Smooth muscle cell (in vitro differentiated cells): Measurements from ENCODE around the gene GFOD1. TPM values are rescaled to one million over a fixed set of nuclear protein-coding genes. Genes with fewer than 3 reads are reported as not detected.

Source experiments
- DNase-seq: peaks from one replicate; lab custom pipeline; 2025; ENCODE audit not compliant: unreplicated experiment; lab: John Stamatoyannopoulos, UW
- H2AFZ ChIP-seq: fragments of 200-600 bp; sonication (generic); 2 replicates; pipeline ENCODE4 v1.6.0; 2016; ENCODE audit warnings: antibody characterized with exemption, low read depth, mild to moderate bottlenecking
- H3F3A ChIP-seq: fragments of 200-600 bp; sonication (generic); 2 replicates; pipeline ENCODE4 v1.6.0; 2017; ENCODE audit warnings: antibody characterized with exemption, low read depth
- H3K27ac ChIP-seq: fragments of 200-600 bp; sonication (generic); 2 replicates; pipeline ENCODE4 v1.5.1; 2016; ENCODE audit warnings: low read depth, mild to moderate bottlenecking
- H3K27me3 ChIP-seq: fragments of 200-600 bp; sonication (generic); 2 replicates; pipeline ENCODE4 v1.6.1; 2016; ENCODE audit warnings: low read depth, mild to moderate bottlenecking
- H3K36me3 ChIP-seq: fragments of 200-600 bp; sonication (generic); 2 replicates; pipeline ENCODE4 v1.5.1; 2016; ENCODE audit warnings: low read depth
- H3K4me1 ChIP-seq: fragments of 200-600 bp; sonication (generic); 2 replicates; pipeline ENCODE4 v1.5.1; 2016; ENCODE audit warnings: low read depth
- H3K4me2 ChIP-seq: fragments of 200-600 bp; sonication (generic); 2 replicates; pipeline ENCODE4 v1.6.0; 2016; ENCODE audit warnings: mild to moderate bottlenecking
- H3K4me3 ChIP-seq: fragments of 200-600 bp; sonication (generic); 2 replicates; pipeline ENCODE4 v1.5.1; 2016; ENCODE audit warnings: mild to moderate bottlenecking
- H3K79me2 ChIP-seq: fragments of 200-600 bp; sonication (generic); 2 replicates; pipeline ENCODE4 v1.6.0; 2016; ENCODE audit warnings: low read depth, mild to moderate bottlenecking
- H3K9ac ChIP-seq: fragments of 200-600 bp; sonication (generic); 2 replicates; pipeline ENCODE4 v1.6.0; 2016; ENCODE audit warnings: low read depth
- H3K9me3 ChIP-seq: fragments of 200-600 bp; sonication (generic); replicated peaks from 2 replicates; pipeline ENCODE4 v1.5.1; 2016; ENCODE audit warnings: low read depth
- H4K20me1 ChIP-seq: fragments of 200-600 bp; sonication (generic); 2 replicates; pipeline ENCODE4 v1.6.0; 2016; ENCODE audit warnings: low read depth
- WGBS: methylation state at CpG from one replicate; pipeline ENCODE4 v1.1.7; 2016; ENCODE audit warnings: low lambda C conversion rate; 5-methylcytosine and 5-hydroxymethylcytosine counted together
- polyA plus RNA-seq: library from polyadenylated mRNA; unstranded; fragments of >200 nt; fragmentation: Nextera tagmentation; extraction: Ambion mirVana; gene quantifications from 2 replicates; pipeline ENCODE4 v1.2.1, GENCODE V29; 2016
- total RNA-seq: library from RNA; depleted of rRNA; stranded (reverse); fragments of >200 nt; gene quantifications from 2 replicates; pipeline ENCODE4 v1.2.3, GENCODE V29; 2014
- TF ChIP-seq, protein P1 (sequence below): fragments of 200-600 bp; sonication (generic); IDR thresholded peaks from 2 replicates; pipeline ENCODE4 v1.5.1; 2017; ENCODE audit warnings: borderline replicate concordance, mild to moderate bottlenecking, antibody characterized with exemption; ENCODE audit not compliant: insufficient read depth, poor library complexity, severe bottlenecking

GFOD1 gene
- total and polyA plus RNA-seq, 2 experiments from 2014 or later, result 9.6 to 14.0 TPM

GRCh38 chr6:13496513-13497190 lies 9.3 kb upstream of the GFOD1 start:
- H3K4me2 ChIP-seq, result peak overlapping the region; percentile 56
- H3K27ac ChIP-seq, result peak overlapping the region; percentile 56
- H3K4me1 ChIP-seq, result peaks cover 13% of the 10 kb centered on the region
- TF ChIP-seq, protein P1, sequence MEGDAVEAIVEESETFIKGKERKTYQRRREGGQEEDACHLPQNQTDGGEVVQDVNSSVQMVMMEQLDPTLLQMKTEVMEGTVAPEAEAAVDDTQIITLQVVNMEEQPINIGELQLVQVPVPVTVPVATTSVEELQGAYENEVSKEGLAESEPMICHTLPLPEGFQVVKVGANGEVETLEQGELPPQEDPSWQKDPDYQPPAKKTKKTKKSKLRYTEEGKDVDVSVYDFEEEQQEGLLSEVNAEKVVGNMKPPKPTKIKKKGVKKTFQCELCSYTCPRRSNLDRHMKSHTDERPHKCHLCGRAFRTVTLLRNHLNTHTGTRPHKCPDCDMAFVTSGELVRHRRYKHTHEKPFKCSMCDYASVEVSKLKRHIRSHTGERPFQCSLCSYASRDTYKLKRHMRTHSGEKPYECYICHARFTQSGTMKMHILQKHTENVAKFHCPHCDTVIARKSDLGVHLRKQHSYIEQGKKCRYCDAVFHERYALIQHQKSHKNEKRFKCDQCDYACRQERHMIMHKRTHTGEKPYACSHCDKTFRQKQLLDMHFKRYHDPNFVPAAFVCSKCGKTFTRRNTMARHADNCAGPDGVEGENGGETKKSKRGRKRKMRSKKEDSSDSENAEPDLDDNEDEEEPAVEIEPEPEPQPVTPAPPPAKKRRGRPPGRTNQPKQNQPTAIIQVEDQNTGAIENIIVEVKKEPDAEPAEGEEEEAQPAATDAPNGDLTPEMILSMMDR, result no peak
- H3K4me3 ChIP-seq, result no peak overlapping the region
- no peak overlapping the region for H2AFZ ChIP-seq
- H3K27me3 ChIP-seq, result no peaks in the 10 kb centered on the region
- H4K20me1 ChIP-seq, result no peaks in the 10 kb centered on the region
- 11% methylated on average over 1 of the region's 1 CpG for WGBS
- no peaks in the 10 kb centered on the region for H3K36me3 ChIP-seq
- no peaks in the 10 kb centered on the region for H3K79me2 ChIP-seq
- H3K9ac ChIP-seq, result no peak overlapping the region
- no peaks in the 10 kb centered on the region for H3K9me3 ChIP-seq
- peaks cover 5% of the 10 kb centered on the region for H3F3A ChIP-seq
- no peak for DNase-seq

DNA sequence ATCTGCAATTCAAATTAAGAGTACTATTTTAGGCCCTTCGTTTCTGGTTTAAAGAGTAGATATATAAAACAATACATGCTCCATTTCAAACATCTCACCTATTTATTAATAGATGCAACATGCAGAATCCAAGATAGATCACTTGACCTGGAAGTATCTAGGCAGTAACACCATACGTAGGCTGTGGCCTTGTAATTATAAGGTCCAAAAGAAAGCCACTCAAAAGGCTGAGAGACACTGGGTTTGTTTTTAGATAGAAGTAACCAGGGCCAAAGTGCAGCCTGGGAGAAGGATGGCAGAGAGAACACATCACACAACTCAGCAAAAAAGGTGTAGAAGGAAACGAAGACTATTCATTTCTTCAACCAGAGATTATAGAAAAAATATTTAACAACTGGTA lies 8.4 kb upstream of the GFOD1 start:
- H3K4me1 ChIP-seq, result peaks cover 13% of the 10 kb centered on the region
- H3K79me2 ChIP-seq, result no peaks in the 10 kb centered on the region
- H3F3A ChIP-seq, result peaks cover 5% of the 10 kb centered on the region
- H4K20me1 ChIP-seq, result no peaks in the 10 kb centered on the region
- H3K9ac ChIP-seq, result no peak overlapping the region
- 78% methylated on average over 3 of the region's 3 CpGs for WGBS
- H3K27me3 ChIP-seq, result no peaks in the 10 kb centered on the region
- H3K4me3 ChIP-seq, result no peak overlapping the region
- no peak overlapping the region for H2AFZ ChIP-seq
- H3K36me3 ChIP-seq, result no peaks in the 10 kb centered on the region
- H3K9me3 ChIP-seq, result no peaks in the 10 kb centered on the region
- H3K27ac ChIP-seq, result no peak overlapping the region
- TF ChIP-seq, protein P1, result no peak
- H3K4me2 ChIP-seq, result no peak overlapping the region
- no peak for DNase-seq

DNA sequence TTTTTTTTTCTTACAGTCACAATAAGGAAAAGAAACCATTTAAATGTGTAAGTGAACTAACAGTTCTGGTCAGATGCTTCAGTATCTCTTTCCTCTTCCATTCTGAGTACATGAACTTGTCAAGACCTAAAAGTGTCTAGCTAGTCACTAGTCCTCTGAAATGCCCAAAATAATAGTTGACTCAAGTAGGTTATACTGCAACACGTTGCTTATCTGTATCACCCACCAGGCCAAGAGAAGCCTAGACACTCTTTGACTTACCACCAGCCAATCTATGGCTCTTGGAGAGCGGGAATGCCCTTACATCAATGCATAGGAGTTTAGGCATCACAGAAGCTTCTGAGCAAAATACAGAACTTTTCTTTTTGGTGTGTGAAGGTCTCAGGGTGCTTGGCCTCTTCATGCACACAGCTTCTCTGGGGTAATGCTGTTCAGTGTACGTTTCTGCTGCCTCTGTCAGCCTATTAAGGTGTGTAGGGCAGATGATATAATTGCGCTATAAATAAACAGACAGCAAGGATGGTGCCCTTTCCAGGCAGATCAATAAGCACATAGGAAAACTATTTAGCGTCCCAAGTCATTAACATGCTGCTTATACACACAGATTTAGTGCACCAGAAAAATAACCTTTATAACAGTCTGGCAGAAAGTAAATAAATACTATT lies 7.8 kb upstream of the GFOD1 start:
- H3K27ac ChIP-seq, result no peak overlapping the region
- H3K4me3 ChIP-seq, result no peak overlapping the region
- no peaks in the 10 kb centered on the region for H3K27me3 ChIP-seq
- H3K9me3 ChIP-seq, result no peaks in the 10 kb centered on the region
- H3F3A ChIP-seq, result peaks cover 5% of the 10 kb centered on the region
- no peak overlapping the region for H3K4me2 ChIP-seq
- 83% methylated on average over 5 of the region's 5 CpGs for WGBS
- TF ChIP-seq, protein P1, result no peak
- no peak overlapping the region for H3K9ac ChIP-seq
- H3K79me2 ChIP-seq, result no peaks in the 10 kb centered on the region
- no peaks in the 10 kb centered on the region for H4K20me1 ChIP-seq
- peaks cover 13% of the 10 kb centered on the region for H3K4me1 ChIP-seq
- no peaks in the 10 kb centered on the region for H3K36me3 ChIP-seq
- no peak for DNase-seq
- no peak overlapping the region for H2AFZ ChIP-seq
